Activated CD4-positive, alpha-beta T cell treated with anti-CD3 and anti-CD28 coated beads, Interleukin-2, amount 50 U/mL, for 16 hours (primary cell): ENCODE data around the gene MRM3.
"Not testable (repeated sequence)": the region's sequence is repeated elsewhere in the genome, so short reads cannot be mapped to it uniquely, and the experiment has no call there.

ENCODE experiments used
- DNase-seq: peaks from one replicate; pipeline ENCODE4 v3.0.0-alpha.2; 2020

The MRM3 gene

DNA sequence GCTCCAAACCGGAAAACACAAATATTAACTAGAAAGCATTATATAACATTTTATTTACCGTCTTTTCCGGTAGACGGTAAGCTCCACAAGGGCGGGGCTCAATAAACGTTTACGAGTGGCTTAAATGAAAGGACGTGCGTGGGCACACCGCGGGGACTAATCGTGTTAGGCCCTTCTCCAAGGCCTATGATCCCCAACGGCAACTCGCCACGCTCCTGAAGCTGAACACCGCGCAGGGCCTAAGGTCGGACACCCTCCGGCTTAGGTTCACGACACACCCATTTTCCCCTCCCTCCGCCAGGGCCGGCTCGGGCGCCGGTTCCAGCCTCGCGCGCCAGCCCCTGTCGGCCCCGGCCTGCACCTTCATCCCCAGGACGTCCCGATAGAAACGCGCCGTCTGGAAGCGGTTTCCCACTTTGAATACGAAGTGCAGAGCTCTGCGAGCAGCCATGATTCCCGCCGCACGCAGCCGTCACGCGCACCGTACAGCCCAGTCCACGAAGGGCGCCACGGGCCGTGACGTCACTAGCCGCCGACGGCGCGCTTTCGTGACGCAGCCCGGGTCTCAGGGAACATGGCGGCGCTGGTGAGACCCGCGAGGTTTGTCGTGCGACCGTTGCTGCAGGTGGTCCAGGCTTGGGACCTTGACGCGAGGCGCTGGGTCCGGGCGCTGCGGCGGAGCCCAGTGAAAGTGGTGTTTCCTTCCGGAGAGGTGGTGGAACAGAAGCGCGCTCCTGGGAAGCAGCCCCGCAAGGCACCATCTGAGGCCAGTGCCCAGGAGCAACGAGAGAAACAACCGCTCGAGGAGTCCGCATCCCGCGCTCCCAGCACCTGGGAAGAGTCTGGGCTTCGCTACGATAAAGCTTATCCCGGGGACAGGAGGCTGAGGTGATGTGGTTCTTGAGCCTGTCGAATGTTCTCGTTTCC, at the start of gene MRM3, which contains the start of gene GLOD4:
MRM3 (plus strand) TSS at position 549 of the 927 bp plus-strand sequence; CDS start at position 575, 26 bp downstream.
GLOD4 (minus strand) TSS at position 476 of the 927 bp plus-strand sequence; CDS start at position 451, 25 bp downstream.
- DNase-seq, result peak; percentile 94

DNA sequence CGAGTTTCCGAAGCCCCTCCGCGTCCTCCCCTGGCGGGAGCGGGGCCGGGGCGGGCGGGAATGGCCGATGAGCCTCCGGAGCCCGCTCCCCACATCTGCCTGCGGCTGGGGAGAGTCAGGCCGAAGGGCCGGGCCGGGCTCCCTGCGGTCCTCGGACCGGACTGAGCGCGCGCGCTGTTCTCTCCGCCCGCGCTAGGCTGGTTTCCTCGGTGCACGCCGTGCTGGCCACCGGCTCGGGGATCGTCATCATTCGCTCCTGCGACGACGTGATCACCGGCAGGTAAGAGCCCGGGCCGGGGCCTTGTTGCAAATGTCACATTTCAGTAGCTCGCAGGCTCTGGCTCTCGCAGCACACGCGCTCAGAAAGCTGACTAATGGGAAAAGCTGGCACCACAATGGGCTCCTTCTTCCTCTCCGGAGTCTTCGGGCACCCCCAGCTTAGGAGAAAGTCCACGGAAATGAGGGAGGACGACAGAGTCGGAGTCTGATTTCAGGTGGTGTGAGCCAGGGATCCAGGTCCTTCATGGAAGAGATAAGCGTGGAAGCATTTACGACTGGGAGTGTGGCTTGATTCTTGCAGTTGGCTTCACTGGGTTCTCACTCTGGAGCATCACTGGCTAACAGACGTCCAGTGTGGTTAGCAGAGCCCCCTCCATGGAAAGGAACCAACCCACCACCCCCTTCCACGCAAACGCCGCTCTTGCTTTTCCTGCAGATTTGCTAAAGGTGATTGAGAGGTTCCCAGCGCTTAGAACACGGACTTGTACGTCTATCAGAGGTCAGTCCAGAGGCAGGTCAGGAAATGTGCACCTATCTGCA, 49.0 kb upstream of the MRM3 start:
- peak; percentile 52 for DNase-seq

- no peak for DNase-seq
Observed at GRCh38 chr17:733743-734142, 48.4 kb upstream of the MRM3 start.

DNA sequence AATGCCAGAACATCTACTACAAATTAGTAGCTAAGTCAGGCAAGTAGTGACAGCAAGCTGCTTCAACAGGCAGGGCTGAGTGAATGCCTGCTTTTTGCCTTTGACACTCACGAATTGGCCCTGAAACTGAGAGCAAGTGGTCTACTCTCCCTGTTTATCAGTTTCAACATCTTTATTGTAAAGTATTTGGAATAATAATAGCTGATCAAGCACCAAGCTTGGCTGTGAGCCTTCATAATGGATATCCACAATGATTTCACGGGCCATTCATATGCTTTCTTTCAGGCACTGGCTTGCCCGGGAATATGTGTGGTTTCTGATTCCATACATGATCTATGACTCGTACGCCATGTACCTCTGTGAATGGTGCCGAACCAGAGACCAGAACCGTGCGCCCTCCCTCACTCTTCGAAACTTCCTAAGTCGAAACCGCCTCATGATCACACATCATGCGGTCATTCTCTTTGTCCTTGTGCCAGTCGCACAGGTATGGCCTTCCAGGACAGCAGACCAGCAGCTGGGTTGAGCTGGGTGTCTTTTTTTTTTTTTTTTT, 44.5 kb upstream of the MRM3 start:
- no peak for DNase-seq

DNA sequence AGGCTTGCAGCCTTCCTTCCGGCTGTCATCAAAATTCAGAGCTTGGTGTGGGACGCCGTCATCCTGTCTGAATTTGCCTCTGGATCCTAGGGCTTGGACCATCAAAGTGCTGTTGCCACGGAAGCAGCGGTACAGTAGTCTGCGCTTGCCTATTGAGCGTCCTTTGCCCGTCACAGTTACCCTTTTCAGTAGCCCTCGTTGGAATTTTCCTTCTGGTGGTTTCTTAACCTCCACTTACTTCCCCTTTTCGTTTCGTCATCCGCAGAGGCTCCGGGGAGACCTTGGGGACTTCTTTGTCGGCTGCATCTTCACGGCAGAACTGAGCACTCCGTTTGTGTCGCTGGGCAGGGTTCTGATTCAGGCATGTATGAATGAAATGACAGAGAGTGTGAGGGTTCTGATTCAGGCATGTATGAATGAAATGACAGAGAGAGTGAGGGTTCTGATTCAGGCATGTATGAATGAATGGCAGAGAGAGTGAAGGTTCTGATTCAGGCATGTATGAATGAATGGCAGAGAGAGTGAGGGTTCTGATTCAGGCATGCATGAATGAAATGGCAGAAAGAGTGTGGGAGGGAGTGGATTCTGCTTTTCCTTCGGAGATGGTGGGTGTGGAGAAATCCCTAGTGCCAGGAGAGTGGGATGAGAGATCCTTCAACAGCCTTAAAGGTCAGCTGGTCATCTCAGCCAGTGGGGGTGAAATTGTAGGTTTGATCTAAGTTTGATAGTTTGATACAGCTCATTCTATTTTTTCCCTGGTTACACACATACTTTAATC, 41.7 kb upstream of the MRM3 start:
- peak; percentile 51 for DNase-seq

DNA sequence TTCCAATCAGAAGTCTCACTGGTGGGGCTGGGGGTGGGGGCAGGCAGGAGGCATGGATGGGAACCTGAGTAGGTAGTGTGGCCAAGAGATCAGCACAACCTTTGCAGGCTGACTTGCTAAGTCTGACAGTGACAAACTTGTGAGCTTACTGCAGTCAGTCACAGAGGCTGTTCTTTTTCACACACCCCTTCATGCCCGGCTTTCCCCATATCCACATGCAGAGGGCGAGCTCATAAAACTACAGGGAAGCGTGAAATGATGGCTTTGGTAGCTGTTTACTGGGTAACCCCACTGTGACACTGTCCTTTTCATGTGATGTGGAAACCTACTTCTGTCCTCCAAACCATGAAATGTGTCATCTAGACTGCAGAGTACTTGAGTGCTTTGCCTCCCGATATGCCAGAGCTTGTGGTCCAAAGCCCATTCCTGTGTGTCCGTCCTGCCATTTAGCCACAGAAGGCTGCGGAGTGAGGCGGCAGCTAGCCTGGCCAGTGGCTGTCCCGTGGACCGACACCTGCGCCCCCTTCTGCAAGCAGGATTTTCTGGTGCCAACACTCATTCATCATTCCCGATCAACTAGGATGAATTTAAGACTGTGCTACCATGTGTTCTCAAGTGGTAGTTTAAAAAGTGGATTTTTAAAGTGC, 39.9 kb upstream of the MRM3 start:
- DNase-seq, result no peak

DNA sequence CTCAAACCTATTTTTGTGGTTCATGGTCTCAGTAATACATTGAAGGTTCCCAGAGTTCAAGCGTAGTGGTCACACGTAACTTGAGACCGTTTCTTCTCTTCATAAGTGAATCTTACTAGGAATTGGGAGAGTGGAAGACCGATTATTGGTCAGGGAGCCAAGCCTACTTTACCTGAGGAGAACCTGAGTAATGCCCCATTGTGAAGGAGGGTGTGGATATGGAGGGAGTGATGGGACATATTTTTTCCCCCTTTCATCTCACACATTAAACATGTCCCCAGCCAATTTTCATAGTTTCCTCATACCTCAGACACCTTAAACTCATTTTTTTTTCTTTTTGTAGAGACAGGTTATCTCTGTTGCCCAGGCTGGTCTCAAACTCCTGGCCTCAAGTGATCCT, 39.0 kb upstream of the MRM3 start:
- DNase-seq, result no peak

- no peak for DNase-seq
Observed at GRCh38 chr17:744937-745336, 37.2 kb upstream of the MRM3 start.

DNA sequence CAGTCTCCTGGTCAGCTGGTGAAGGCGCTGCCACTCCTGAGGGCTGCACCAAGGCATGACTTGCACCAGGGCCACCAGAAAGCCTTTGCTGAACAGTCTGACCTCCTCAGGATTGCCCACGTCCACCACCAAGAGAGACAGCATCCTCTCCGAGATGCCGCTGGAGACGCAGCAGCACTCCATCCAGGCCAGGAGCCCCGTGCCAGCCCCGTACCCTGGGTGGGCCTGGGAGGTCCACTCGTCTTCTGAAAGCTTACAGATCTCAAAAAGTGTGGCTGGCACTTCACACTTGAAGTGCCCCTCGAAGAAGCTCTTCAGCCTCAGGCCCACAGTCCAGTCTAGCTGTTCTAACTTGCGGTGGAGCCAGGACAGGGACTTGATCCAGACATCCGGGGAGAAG, 36.7 kb upstream of the MRM3 start:
- no peak for DNase-seq

GRCh38 chr17:746181-746580, 36.0 kb upstream of the MRM3 start:
- DNase-seq, result no peak

DNA sequence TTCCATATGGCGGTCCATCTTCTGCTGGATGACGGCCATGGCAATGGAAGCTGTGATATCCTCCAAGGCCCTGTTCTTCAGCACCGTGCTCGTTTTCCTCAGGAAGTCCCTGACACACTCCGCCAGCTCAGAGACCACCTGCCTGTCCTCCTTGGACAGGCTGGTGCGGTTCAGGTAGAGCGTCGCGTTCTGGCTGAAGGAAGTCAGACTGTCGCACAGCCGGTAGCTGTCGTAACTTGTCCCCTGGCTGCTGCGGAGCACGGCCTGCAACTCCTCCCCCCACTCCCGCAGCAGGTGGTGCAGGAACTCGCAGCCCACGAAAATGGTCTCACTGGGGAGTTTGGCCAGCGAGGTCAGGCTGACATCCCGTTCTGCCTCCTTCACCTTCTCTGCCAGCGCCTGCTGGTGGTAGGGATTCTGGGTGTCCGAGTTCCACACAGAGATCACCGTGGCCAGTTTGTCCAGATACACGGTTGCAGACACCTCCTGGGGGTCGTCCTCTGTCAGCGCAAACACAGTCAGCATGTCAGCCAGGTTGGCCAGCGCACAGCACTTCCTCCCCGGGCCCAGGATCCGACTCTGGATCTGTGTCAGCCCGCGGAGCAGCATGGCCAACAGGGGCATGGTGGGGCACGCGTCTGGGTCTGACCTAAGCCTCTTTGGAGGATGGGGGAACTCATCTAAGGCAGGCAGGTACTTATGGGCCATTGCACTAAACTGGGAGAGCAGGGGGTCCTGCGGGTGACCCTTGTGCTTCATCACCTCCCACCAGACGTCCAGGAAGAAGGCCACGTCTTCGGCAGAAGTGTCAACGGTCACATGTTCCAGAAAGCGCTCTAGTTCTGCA, 35.1 kb upstream of the MRM3 start:
- no peak for DNase-seq

GRCh38 chr17:748604-749003, 33.5 kb upstream of the MRM3 start:
- DNase-seq, result not testable (repeated sequence)

GRCh38 chr17:749359-749758, 32.8 kb upstream of the MRM3 start:
- not testable (repeated sequence) for DNase-seq

DNA sequence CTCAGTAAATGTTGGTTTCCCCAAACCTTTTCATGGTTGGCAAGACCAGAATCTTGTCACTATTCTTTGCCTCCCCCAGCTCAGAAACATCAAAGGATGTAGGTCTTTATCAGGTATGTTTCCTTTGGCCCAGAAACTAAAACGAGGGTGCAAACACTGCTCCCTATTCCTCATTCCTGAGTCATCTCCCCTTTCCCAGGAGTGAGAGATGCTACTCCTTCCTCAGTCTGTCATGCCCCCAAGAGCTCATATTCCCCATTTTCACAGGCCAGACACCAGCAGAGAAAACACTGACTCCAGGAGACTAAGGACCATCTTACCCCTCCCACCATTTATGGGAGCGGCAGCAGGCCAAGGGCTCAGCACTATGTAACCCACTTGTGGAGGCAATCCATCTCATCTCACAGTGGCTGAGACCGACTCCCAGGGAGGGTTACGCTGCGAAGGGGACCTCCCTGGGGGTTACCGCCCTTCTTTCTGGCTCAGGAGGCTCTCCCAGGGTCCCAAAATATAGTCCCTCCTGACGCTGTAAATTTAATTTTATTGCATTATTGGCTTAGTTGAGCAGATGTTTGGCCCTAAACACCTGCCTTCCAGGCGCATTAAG, 31.6 kb upstream of the MRM3 start:
- no peak for DNase-seq

- peak; percentile 57 for DNase-seq
Observed at GRCh38 chr17:751269-752001, 30.7 kb upstream of the MRM3 start.

GRCh38 chr17:752002-752619, 30.0 kb upstream of the MRM3 start, which contains the start of gene GEMIN4:
Gene GEMIN4 (minus strand): TSS chr17:752264. CDS start chr17:752142, 122 bp downstream.
- DNase-seq, result peak; percentile 96

DNA sequence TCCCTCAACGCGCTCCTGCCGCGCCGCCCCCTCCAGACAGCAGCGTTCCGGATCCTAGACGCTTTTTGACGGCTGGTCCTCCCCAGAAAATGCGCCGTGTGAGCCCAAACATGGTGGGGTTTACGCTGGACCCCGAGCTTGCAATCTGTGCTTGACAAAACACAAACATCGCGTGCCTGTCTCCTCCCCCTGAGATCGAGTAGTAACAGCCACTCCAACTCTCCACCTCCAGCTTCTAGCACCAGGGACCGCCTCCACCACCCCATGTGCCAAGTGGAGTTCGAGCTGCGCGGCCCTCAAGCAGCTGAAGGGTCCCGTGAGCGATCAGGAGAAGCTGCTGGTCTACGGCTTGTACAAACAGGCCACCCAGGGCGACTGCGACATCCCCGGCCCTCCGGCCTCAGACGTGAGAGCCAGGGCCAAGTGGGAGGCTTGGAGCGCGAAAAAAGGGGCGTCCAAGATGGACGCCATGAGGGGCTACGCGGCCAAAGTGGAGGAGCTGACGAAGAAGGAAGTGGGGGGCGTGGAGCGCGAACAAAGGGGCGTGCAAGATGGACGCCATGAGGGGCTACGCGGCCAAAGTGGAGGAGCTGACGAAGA, 29.4 kb upstream of the MRM3 start:
- DNase-seq, result peak; percentile 24

GRCh38 chr17:753418-753817, 28.7 kb upstream of the MRM3 start:
- DNase-seq, result no peak
